Activated T-cell treated with anti-CD3 and anti-CD28 coated beads for 4 hours (primary cell): Measurements from ENCODE around the gene WAC.
"Not testable (repeated sequence)": the region's sequence is repeated elsewhere in the genome, so short reads cannot be mapped to it uniquely, and the experiment has no call there.

ENCODE experiments used
- DNase-seq: peaks from one replicate; pipeline ENCODE4 v3.0.0-alpha.2; 2020

WAC gene, protein sequence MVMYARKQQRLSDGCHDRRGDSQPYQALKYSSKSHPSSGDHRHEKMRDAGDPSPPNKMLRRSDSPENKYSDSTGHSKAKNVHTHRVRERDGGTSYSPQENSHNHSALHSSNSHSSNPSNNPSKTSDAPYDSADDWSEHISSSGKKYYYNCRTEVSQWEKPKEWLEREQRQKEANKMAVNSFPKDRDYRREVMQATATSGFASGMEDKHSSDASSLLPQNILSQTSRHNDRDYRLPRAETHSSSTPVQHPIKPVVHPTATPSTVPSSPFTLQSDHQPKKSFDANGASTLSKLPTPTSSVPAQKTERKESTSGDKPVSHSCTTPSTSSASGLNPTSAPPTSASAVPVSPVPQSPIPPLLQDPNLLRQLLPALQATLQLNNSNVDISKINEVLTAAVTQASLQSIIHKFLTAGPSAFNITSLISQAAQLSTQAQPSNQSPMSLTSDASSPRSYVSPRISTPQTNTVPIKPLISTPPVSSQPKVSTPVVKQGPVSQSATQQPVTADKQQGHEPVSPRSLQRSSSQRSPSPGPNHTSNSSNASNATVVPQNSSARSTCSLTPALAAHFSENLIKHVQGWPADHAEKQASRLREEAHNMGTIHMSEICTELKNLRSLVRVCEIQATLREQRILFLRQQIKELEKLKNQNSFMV

DNA sequence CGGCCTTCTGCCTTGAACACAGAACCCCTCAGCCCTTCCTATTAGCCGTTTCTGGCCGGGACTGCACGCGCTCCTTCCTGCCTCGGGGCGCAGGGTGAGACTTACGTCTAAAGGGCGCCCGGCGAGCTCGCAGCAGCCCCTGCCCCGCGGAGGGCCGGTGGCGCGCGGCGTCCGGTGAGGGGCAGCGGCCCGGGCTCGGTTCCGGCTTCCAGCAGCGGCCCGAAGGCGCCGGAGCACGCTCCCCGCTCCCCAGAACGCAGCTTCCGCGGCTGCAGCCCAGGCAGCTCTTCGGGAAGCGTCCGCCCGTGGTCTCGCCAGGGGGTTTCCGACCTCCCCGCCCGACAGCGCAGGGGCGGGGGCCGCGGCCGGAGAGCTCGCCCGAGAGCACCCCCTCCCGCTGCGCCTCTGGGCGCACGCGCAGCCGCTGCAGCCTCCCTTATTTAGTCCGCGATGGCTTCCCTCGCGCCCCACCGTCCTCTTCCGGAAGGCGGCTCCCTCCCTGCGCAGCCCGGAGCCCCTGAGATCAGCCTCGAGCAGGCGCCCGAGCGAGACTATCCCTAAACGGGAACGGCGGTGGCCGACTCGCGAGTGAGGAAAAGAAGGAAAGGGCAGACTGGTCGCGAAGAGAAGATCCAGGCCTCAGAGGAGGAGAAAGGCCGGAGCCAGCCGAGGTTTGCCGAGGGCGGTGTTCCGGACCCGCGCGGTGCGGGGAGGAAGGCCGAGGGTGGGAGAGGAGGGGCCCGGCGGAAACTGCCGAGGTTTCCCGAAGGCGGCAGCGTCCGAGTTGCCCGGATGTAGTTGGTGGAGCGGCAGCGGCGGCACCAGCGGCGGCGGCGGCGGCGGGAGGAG lies at the start of gene WAC:
TSS of gene WAC (plus strand) at position 782 of the 849 bp plus-strand sequence. CDS start 462 bp downstream, outside the sequence.
- peak; percentile 94 for DNase-seq

- DNase-seq, result no peak
Observed at GRCh38 chr10:28489206-28489605, 43.7 kb upstream of the WAC start.

DNA sequence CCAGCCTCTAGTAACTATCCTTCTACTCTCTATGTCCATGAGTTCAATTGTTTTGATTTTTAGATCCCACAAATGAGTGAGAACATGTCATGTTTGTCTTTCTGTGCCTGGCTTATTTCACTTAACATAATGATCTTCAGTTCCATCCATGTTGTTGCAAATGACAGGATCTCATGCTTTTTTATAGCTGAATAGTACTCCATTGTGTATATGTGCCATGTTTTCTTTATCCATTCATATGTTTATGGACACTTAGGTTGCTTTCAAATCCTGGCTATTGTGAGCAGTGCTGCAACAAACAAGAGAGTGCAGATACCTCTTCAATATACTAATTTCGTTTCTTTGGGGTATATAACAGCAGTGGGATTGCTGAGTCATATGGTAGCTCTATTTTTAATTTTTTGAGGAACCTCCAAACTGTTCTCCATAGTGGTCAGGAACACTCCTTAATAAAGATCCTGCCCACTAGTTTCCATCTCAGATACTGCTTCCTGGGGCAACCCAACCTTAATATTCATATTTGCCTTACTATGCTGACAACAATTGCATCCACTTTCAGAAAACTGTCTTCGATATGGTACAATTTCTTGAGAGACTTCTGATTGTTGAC lies 42.6 kb upstream of the WAC start:
- not testable (repeated sequence) for DNase-seq

DNA sequence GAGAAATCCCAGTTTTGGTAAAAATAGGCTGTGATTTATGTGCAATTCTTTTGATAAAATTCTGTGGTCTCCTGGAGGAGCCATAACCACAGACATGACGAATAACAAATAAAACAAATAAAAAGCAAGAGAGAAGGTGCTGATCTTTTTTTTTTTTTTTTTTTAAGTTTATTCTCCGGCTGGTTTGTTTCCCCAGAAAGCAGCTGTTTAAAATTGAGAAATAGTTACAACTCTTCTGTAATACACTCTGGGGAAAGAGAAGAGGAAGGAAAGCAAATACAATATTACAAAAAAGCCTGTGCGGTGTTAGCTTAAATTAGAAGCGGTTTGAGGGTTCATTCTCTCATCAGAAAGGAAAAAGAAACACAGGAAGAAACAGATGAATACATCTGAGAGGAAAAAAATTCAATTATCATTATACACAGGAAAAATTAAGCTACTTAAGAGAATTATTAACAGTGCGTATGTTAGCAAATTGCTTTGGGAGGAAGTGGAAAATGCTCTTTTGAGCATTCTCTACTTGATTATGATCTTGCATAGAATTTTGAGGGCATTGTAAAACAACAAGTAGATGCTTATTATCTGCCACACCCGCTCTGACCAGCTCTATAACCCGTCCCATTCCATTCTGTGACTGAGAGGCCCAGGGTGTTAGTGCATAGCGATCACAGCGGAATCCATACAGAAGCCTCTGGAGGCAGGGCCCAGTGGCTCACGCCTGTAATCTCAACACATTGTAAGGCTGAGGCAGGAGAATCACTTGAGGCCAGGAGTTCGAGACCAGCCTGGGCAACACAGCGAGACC lies 40.6 kb upstream of the WAC start:
- no peak for DNase-seq

DNA sequence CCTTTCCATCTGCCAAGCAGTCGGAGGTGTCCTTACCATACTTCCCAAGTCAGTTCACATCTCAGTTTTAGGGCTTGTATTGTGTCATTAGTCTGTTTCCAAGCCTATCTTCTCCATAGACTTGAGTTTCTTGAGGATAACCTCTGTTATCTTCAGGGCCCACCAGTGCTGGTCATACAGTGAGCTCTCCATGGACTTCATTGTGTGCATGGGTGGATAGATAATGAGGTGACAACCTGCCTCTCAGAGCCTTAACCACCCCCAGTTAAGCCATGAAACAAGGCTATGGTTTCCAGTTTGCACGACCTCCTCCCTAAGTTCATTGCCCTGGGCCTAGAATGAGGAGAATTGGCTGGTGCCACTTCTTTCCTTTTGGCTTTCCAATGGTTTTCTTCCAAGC lies 38.5 kb upstream of the WAC start:
- DNase-seq, result no peak

DNA sequence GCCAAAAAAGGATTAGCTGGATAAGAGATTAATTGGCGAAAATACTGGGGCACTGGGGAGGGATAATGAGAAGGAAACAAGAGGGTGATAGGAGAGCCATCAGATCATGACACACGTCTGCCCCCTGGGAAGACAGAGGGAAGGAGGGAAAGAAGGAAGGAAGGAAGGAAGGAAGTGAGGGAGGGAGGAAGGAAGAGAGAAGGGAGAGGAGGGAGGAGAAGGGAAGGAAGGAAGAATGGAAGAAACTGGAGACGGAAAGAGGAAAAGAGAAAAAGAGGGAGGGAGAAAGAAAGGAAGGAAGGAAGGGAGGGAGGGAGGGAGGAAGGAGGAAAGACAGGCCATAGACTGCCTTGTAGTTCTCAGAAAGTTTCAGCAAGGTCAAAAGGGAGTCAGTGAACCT lies 37.8 kb upstream of the WAC start:
- no peak for DNase-seq

GRCh38 chr10:28496017-28496416 lies 36.9 kb upstream of the WAC start:
- no peak for DNase-seq

DNA sequence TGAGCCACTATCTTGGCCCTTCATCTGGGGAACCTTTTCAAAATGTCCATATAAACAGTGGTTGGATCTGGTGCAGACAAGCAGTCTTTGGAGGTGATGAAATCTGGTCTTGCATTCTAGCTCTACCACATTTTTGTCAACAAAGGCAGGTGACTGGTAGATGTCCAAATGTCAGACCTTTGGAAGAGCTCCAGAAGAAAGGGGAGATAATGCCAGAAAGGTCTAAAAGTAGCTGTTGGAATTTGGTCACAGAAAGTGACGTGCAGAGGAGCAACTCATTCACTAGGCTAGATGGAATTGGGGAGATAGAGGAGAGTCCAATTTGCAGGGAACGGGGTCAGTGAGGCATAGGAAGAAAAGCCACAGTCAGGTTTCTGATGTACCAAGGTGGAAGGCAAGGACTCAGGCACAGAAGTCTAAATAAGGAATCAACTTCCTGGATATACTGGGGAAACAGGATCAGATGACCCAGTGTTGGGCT lies 36.4 kb upstream of the WAC start:
- no peak for DNase-seq

DNA sequence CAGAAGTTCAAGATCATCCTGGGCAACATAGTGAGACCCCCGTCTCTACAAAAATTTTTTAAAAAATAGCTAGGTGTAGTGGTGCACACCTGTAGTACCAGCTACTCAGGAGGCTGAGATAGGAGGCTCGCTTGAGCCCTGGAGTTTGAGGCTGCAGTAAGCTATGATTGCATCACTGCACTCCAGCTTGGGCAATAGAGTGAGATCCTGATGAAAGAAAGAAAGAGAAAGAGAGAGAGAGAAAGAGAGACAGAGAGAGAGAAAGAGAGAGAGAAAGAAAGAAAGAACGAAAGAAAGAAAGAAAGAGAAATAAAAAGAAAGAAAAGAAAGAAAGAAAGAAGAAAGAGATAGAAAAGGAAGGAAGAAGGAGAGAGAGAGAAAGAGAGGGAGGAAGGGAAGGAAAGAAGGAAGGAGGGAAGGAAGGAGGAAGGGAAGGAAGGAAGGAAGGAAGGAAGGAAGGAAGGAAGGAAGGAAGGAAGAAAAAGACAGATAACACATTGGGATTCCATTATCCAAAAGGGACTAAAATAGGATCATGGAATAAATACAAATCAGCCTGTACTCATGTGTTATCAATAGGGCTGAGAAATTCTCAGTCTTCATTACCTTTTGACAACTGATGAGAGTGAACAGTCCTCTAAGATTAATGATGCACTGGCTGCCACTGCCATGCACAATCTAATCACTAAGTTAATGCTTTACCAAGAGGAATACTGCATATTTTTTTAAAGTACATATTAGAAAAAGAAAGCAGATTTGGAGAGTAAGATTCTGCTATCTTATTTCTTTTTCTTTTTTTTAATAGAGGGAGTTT lies 35.4 kb upstream of the WAC start:
- no peak for DNase-seq

DNA sequence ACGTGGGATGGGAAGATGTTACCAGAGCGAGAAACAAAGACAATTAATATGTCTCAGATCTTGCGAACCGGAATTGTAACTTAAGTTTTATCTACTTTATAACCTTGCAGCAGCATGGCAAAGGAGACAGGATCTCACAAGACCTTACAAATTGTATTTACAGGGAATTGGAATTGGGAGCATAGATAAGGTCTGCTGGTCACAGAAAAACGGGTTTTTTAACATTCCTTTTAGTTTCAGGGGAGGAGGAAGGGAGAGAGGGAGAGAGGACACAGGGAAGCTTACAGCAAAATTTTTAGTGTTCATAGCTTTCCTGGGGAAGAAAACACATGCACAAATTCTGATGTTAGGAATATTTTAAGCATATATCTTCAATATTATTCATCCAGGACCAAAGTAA lies 32.7 kb upstream of the WAC start:
- DNase-seq, result not testable (repeated sequence)

GRCh38 chr10:28503114-28503513 lies 29.8 kb upstream of the WAC start:
- no peak for DNase-seq

DNA sequence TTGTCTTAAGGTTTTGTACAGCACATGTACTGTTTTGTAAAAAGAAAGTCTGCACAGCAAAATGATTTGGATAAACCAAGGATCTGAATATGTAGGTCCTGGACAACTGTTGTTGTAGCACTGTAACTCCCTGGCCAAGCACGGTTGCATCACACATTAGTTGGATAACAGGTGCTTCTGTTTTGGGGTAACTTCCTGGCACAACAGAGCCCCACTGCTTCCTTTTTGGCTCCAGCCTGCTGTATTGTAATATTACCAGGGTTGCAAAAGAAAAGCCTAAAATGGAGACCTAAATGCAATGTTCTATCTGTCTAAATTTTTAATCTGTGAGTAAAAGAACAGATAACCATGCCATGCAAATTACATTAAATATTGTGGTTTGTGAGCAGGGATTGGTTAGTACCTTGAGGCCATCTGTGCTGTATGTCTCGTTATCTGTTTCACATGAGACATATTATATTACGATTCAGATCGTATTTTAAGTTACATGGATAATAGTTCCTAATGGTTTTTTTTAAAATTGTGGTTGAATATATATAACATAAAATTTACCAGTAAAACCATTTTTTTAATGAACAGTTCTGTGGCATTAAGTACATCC lies 27.5 kb upstream of the WAC start:
- DNase-seq, result no peak

- DNase-seq, result no peak
Observed at GRCh38 chr10:28508304-28508925, 24.5 kb upstream of the WAC start.

DNA sequence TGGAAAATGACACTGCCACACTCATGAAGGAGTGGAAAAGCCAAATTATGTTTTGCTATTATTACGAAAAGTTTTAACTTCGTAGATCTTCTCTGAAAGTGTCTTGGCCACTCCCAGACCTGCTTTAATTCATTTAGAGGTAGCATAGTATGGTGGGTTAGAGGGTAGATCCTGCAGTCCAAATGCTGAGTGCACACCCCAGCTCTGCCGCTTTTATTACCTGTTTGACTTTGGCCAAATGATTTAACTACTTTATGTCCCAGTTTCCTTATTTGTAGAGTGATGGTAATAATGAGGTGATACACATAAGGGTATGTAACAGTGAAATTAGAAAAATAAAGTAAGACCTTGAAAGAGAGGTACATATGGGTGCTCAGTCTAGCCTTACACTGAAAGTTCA lies 23.6 kb upstream of the WAC start:
- DNase-seq, result no peak

- no peak for DNase-seq
Observed at GRCh38 chr10:28514648-28515047, 18.3 kb upstream of the WAC start.

DNA sequence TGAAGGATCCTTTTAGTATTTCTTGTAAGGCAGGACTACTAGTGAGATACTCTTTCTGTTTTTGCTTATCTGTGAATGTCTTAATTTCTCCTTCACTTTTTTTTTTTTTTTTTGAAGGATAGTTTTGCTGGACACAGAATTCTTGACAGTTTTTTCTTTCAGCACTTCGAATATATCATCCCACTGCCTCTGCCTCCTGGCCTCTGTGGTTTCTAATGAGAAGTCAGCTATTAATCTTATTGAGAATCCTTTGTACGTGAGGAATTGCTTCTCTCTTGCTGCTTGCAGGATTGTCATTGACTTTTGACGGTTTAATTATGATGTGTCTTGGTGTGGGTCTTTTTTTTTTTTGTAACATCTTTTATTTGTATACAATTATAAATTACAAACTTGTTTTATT lies 12.6 kb upstream of the WAC start:
- DNase-seq, result no peak

- not testable (repeated sequence) for DNase-seq
Observed at GRCh38 chr10:28520828-28521227, 12.1 kb upstream of the WAC start.

- not testable (repeated sequence) for DNase-seq
Observed at GRCh38 chr10:28521961-28522360, 11.0 kb upstream of the WAC start.

- DNase-seq, result no peak
Observed at GRCh38 chr10:28523725-28524252, 9.1 kb upstream of the WAC start.

GRCh38 chr10:28530751-28531150 lies 2.2 kb upstream of the WAC start:
- no peak for DNase-seq
